ENCODE data around the gene HDAC10.

Gene HDAC10

GRCh38 chr22:50259302-50259701 is 8.2 kb upstream of the HDAC10 start:
- H3K4me3 ChIP-seq (ENCODE audit: low read depth, low read length), result no peak overlapping the region
- DNase-seq (ENCODE audit: low read depth), result no peak
- TF ChIP-seq, protein P1, sequence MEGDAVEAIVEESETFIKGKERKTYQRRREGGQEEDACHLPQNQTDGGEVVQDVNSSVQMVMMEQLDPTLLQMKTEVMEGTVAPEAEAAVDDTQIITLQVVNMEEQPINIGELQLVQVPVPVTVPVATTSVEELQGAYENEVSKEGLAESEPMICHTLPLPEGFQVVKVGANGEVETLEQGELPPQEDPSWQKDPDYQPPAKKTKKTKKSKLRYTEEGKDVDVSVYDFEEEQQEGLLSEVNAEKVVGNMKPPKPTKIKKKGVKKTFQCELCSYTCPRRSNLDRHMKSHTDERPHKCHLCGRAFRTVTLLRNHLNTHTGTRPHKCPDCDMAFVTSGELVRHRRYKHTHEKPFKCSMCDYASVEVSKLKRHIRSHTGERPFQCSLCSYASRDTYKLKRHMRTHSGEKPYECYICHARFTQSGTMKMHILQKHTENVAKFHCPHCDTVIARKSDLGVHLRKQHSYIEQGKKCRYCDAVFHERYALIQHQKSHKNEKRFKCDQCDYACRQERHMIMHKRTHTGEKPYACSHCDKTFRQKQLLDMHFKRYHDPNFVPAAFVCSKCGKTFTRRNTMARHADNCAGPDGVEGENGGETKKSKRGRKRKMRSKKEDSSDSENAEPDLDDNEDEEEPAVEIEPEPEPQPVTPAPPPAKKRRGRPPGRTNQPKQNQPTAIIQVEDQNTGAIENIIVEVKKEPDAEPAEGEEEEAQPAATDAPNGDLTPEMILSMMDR (IDR thresholded peaks at IDR 0.05; ENCODE audit: control insufficient read depth, extremely low read depth, insufficient read depth), result no peak

GRCh38 chr22:50258361-50259292 is 7.6 kb upstream of the HDAC10 start:
- TF ChIP-seq, protein P1 (IDR thresholded peaks at IDR 0.05; ENCODE audit: control insufficient read depth, extremely low read depth, insufficient read depth), result no peak
- no peak for DNase-seq (ENCODE audit: low read depth)
- no peak overlapping the region for H3K4me3 ChIP-seq (ENCODE audit: low read depth, low read length)

DNA sequence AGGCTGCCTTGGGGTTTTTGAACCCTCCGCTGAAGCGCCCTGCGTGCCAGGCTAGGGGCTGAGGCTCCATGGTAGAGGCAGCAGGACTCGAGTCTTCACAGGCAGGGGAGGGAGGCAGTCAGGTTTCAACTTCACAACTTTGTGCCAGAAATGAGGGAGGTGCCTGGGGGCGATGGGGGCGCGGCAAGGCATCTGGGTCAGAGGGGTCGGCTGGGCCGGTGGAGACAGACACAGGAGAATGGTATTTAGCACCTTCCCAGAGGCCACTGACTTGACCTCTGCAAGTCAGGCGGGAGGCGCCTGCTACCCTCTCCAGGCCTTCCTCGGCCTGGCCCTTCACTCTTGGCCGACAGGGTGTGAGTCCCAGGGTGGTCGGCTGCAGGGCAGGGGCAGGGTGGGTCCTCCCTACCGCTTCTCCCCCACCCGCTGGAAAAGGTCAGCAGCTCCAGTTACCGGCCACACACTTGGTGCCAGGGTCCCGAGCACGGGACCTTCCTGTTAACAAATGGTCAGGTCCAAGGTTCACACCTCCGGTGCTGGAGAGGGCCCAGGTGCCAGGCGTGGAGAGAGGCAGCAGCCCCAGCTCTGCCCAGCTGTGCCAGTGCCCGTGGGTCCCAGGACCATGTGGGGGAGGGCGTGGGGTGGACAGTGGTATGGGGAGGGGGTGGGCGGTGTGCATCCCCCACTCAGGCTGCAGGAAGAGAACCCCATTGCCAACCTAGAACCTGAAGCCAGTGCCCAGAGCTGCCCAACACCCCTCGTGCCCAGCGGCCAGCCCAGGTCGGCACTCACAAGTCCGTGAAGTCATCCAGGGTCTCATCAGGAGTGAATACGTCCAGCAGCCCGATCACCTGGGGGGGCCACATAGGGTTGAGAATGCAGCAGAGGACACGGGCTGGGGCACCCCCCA is 6.6 kb upstream of the HDAC10 start:
- TF ChIP-seq, protein P1 (IDR thresholded peaks at IDR 0.05; ENCODE audit: control insufficient read depth, extremely low read depth, insufficient read depth), result no peak
- no peak for DNase-seq (ENCODE audit: low read depth)
- H3K4me3 ChIP-seq (ENCODE audit: low read depth, low read length), result no peak overlapping the region

- H3K4me3 ChIP-seq (ENCODE audit: low read depth, low read length), result no peak overlapping the region
- TF ChIP-seq, protein P1 (IDR thresholded peaks at IDR 0.05; ENCODE audit: control insufficient read depth, extremely low read depth, insufficient read depth), result no peak
- DNase-seq (ENCODE audit: low read depth), result no peak
These were observed 6.0 kb upstream of the HDAC10 start for GRCh38 chr22:50257041-50257440.

- TF ChIP-seq, protein P1 (IDR thresholded peaks at IDR 0.05; ENCODE audit: control insufficient read depth, extremely low read depth, insufficient read depth), result no peak
- no peak overlapping the region for H3K4me3 ChIP-seq (ENCODE audit: low read depth, low read length)
These were observed 5.3 kb upstream of the HDAC10 start for GRCh38 chr22:50256258-50256862.

DNA sequence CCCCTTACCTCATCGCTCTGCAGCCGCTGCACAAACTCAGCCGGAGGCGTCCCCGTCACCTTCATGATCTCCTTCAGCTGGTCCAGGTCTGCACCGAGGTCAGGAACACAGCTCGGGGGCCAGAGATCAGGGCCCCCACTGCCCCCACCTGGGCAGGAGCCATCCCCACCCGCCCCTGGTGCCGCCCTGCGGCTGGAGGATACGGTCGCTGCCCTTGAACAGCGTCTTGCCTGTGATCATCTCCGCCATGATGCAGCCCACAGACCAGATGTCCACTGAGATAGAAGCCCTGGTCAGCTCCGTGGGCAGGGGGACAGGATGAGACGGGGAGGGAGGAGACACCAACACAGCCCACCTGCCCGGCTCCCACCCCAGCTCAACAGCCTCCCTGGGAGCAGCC is 4.5 kb upstream of the HDAC10 start:
- DNase-seq (ENCODE audit: low read depth), result no peak
- TF ChIP-seq, protein P1 (IDR thresholded peaks at IDR 0.05; ENCODE audit: control insufficient read depth, extremely low read depth, insufficient read depth), result no peak
- H3K4me3 ChIP-seq (ENCODE audit: low read depth, low read length), result no peak overlapping the region

More at GRCh38 chr22:50256258-50256862, 5.3 kb upstream of the HDAC10 start:
- DNase-seq (ENCODE audit: low read depth), result no peak

Data from LNCaP clone FGC (cell line).